Subcutaneous adipose tissue (tissue), 4 donors: ENCODE results near the gene MTMR6. TPM values are rescaled to one million over a fixed set of nuclear protein-coding genes. Genes with fewer than 3 reads are reported as not detected.

Experiments used
- total RNA-seq, 4 donors: library from RNA; depleted of rRNA; stranded (reverse); fragments of >200 nt; gene quantifications; one replicate each; pipeline ENCODE4 v1.1.0, GENCODE V29; 2016
- TF ChIP-seq, protein P1 (sequence below): fragments of 450-650 bp; IDR thresholded peaks from one replicate; pipeline ENCODE4 v1.5.1; 2016; ENCODE audit warnings: low read depth, mild to moderate bottlenecking, control low read depth, antibody characterized with exemption, moderate library complexity

MTMR6 gene
- total RNA-seq, 4 donors from 2014 or later: 13.9 to 29.6 (median 23.1) TPM

GRCh38 chr13:25203127-25203740 lies 84.1 kb downstream of the MTMR6 start:
- TF ChIP-seq, protein P1, sequence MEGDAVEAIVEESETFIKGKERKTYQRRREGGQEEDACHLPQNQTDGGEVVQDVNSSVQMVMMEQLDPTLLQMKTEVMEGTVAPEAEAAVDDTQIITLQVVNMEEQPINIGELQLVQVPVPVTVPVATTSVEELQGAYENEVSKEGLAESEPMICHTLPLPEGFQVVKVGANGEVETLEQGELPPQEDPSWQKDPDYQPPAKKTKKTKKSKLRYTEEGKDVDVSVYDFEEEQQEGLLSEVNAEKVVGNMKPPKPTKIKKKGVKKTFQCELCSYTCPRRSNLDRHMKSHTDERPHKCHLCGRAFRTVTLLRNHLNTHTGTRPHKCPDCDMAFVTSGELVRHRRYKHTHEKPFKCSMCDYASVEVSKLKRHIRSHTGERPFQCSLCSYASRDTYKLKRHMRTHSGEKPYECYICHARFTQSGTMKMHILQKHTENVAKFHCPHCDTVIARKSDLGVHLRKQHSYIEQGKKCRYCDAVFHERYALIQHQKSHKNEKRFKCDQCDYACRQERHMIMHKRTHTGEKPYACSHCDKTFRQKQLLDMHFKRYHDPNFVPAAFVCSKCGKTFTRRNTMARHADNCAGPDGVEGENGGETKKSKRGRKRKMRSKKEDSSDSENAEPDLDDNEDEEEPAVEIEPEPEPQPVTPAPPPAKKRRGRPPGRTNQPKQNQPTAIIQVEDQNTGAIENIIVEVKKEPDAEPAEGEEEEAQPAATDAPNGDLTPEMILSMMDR: no peak

DNA sequence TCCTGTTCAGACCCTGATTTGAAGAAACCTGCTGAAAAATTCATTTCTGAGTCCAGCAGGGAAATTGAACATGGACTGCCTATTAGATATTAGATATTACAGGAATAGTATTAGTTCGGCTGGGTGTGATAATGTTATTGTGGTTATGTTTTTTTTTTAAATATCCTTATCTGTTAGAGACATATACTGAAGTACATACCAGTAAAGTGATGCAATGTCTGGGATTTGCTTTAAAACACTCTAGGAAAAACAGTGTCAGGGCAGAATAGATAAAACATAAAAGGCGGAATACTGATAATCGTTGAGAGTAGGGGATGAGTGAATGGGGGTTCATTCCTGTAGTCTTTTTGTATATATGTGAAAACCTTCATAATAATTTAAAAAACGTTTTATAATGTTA lies 86.5 kb downstream of the MTMR6 start:
- TF ChIP-seq, protein P1: no peak

DNA sequence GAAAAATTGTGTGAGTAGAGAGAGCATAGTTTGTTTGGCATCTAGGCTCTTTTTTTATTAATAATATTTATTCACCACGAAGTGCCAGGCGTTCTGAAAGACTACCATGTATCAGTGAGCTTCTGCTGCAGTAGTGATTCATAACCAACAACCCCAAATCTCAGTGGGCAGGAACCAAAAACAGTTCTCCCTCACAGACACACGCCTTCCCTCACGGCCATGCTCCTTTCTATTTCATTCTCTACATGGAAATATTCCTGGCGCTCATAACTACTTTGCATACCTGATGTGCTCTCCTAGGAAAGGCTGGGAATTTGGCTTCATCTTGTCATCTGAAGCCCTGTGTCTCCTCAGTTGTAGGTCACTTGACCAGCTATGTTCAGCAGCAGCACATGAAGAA lies 88.6 kb downstream of the MTMR6 start:
- TF ChIP-seq, protein P1: no peak

DNA sequence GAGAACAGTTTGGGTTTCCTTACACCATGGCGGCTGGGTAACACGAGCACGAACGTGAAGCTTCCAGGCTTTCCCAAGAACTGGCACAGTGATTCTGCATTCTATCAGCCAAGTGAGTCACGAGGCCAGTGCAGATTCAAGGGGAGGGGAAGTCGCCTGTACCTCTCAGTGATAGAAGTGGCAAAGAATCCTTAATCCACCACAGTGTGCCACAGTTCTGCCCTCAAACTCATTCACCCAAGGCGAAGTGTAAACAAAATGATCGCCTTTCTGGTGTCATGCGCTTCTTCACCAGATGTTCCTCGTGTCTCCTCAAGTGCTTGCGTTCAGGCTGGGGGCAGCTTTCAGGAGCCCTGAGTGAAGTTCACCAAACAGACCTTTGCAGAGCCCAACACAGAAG lies 90.3 kb downstream of the MTMR6 start:
- TF ChIP-seq, protein P1: no peak

Other genes with a start within 250 kb of the MTMR6 start
- under 1 TPM; 0.17 to 0.33 (median 0.20) TPM for gene PABPC3, start 191.4 kb downstream of the MTMR6 start, total RNA-seq
- 1 to 10 TPM in 1 of 4 donors, under 1 TPM in 1, not detected in 2; 0.94 to 9.5 TPM for gene AMER2, start 115.2 kb downstream of the MTMR6 start, total RNA-seq
- gene NUP58, start 14.1 kb upstream of the MTMR6 start, total RNA-seq: 10 to 100 TPM; 27.1 to 55.8 (median 43.8) TPM
- gene ATP8A2, start 84.5 kb upstream of the MTMR6 start, total RNA-seq: under 1 TPM in 2 of 4 donors, not detected in 2; under 0.01 to 0.17 TPM